Measurements from ENCODE around the gene MAP4.
"Not testable (repeated sequence)": the region's sequence is repeated elsewhere in the genome, so short reads cannot be mapped to it uniquely, and the experiment has no call there.

The MAP4 gene

DNA sequence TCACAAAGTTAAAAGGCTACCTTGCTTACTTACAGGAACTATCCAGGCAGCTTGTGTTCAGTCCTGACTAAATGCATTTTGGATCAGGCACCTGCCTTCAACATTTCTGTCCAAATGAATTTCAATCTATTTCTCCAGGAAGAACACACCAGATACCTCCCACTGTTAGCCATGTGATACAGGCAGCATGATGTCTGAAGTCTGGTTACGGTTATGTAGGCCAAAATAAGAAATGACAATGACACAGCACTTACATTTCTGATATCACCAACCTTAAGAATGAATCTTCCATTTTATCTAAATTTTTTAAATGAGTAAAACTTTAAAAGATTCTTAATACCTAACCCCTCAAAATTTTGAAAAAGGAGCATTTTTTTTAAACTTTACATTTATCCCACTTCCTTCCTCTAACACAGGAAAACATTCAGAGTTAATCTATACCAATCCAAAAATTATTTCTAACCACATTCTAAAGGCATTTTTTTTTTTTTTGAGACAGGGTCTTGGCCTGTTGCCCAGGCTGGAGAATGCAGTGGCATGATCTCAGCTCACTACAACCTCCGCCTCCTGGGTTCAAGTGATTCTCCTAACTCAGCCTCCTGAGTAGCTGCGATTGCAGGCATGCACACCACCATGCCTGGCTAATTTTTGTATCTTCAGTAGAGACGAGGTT lies at the start of gene MAP4:
Gene MAP4, minus strand, starts transcription at position 116 of the 673 bp plus-strand sequence. CDS start 17,556 bp downstream, outside the sequence.
- DNase-seq = peak; percentile 13

- DNase-seq = no peak
These were observed 48.8 kb upstream of the MAP4 start for GRCh38 chr3:48065035-48065434.

GRCh38 chr3:48064292-48064829 lies 48.1 kb upstream of the MAP4 start:
- DNase-seq = no peak

DNA sequence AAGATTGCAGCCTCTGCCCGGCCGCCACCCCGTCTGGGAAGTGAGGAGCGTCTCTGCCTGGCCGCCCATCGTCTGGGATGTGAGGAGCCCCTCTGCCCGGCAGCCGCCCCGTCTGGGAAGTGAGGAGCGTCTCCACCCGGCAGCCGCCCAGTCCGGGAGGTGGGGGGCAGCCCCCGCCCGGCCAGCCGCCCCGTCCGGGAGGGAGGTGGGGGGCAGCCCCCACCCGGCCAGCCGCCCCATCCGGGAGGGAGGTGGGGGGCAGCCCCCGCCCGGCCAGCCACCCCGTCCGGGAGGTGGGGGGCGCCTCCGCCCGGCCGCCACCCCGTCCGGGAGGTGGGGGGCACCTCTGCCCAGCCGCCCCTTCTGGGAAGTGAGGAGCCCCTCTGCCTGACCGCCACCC lies 45.4 kb upstream of the MAP4 start:
- not testable (repeated sequence) for DNase-seq

DNA sequence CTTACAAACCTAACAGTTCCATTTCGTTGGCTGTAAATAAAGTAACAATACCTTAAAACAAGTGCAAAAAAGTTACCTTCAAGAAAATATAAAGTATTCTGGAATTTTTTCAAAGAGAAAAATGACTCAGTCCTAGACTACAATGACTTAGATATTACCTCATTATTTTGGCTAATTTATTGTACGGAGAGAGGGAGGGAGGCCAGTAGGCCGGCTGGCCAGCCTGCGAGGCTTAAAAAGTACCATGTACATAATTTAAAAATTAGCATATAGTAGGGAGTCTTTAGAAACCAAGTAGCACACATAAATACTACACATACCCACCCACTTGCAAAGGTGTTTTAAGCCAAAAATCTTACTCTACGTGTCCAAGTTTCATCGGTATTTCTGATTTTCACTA lies 41.9 kb upstream of the MAP4 start:
- no peak for DNase-seq

DNA sequence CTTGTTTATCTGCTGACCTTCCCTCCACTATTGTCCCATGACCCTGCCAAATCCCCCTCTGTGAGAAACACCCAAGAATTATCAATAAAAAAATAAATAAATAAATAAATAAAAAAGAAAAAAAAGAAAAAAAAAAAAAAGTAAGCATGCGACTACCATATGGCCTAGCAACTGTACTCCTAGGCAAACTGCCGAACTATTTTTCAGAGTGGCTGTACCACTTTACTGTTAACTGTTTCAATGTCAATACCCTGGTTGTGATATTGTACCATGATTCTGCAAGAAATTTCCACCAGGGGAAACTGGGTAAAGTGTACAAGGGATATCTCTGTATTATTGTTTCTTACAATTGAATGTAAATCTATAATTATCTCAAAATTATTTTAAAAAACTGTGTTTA lies 41.3 kb upstream of the MAP4 start:
- no peak for DNase-seq

DNA sequence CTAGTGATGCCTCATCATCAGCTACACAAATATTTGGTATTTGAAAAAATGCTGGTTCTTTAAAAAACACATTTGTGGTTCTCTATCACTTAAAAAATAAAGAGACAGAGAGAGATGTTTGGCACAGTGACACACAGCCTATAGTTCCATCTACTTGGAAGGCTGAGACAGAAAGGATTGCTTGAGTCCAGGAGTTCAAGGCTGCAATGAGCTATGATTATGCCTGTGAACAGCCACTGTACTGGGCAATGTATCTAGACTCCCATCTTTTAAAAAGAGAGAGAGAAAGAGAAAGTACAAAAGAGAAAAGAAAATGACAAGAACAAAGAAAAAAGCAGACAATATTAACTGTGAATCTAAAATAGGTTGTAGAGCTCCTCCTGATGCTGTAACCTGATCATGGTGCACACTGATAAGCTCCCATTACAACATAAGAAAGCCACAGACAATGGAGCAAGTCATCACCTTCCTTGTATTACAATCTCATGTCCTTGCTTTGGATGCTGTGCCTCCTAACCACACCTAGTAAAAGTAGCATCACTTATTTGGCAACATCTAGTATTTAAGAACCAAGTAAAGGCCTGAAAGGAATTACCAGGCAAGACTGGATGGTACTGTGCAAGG lies 31.7 kb upstream of the MAP4 start:
- peak; percentile 28 for DNase-seq

GRCh38 chr3:48042071-48042760 lies 26.0 kb upstream of the MAP4 start:
- DNase-seq = no peak

DNA sequence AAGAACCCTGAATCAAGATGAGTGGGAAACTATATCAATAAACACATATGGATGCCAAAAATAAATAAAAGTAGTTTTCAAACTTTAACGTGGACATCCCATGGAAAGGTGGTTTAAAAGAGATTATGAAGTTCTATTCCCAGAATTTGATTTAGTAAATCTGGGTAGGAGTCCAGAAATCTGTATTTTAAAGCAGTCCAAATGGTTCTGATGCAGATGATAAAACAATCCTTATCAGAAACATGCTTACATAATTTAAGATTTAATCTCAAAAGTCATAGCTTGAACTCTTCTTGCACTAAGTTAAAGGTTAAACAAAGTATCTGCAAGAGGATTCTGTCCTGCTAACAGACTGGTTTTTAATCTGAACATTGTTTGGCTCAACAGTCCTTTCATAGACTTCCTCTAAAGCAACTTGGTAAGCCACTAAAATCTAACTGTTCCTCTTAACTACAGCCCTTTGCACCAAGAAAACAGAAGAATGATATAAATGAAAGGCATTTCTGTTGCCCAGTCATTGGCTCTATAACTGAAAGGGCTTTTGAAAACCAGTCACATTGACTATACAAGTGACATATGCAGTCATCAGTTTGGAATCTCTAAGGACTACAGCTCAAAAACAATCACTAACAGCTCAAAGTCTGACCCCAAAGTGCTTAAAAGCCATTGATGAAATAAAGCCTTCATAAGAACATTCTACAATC lies 23.4 kb upstream of the MAP4 start:
- no peak for DNase-seq

DNA sequence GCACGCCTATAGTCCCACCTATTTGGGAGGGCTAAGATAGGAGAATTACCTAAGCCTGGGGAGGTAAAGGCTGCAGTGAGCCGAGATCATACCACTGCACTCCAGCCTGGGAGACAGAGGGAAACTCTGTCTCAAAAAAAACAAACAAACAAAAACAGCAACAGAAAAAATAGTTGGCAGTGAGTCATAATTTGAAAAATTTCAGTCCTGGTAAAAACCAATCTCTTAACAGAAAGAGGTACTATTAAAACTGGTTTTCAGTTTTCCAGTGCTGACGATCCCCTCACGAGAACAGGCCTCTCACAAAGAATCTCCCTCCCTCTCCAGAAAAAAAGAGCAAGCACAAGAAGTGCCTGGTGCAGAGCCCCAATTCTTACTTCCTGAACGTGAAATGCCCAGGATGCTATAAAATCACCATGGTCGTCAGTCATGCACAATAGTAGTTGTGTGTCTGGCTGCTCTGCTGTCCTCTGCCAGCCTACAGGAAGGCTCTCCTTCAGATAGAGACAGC lies 22.8 kb upstream of the MAP4 start:
- no peak for DNase-seq

GRCh38 chr3:48034000-48034516 lies 17.8 kb upstream of the MAP4 start:
- DNase-seq = peak; percentile 89

DNA sequence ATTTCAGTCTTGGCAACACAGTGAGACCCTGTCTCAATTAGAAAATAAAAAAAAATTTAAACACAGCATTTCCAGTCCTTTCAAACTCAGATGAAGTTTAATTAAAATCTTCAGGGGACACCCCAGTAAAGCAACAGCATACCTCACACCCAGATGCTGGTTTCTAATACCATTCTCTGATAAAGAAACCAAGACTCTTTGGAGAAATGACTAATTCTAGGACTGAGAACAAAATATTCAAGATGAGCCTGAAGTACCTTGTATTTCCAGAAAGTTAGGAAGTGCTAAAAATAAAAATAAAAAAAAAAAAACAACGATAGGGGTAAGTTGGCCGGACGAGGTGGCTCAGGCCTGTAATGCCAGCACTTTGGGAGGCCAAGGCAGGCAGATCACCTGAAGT lies 14.0 kb upstream of the MAP4 start:
- DNase-seq = no peak

DNA sequence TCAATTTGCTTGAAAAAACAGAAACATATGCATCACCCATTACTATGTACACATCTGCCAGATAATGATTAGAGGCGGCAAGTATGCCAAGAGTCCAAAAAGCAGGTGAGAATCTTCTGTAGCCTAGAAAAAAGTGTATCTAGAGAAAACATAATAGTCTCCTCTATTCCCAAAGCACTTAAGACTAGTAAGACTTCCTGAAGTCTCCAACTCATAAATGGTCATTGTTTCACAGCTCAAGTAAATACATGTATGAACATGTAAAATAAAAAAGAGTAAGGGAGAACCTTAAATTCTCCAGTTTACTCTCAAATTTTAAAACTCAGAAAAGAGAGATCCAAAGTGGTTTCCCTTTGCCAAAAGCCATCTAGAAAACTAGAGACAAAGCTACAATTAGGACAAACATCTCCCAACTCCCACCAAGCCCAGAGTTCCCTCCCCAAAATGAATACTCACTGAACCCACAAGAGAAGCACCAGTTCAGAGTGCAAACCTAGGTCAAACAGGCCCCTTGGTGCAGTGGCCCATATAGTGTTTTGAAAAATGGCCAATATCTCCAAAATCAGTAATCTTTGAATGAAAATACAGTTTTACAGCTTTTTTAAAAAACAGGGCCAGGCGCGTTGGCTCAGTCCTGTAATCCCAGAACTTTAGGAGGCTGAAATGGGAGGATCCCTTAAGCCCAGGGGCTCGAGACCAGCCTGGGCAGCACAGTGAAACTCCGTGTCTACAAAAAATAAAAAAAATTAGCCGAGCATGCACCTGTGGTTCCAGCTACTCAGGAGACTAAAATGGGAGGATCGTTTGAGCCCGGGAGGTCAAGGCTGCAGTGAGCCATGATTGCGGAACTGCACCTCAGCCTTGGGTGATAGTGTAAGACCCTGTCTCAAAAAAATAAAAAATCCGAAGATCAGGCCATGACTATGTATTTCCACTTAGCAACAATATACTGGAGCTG lies 11.0 kb upstream of the MAP4 start:
- DNase-seq = no peak

DNA sequence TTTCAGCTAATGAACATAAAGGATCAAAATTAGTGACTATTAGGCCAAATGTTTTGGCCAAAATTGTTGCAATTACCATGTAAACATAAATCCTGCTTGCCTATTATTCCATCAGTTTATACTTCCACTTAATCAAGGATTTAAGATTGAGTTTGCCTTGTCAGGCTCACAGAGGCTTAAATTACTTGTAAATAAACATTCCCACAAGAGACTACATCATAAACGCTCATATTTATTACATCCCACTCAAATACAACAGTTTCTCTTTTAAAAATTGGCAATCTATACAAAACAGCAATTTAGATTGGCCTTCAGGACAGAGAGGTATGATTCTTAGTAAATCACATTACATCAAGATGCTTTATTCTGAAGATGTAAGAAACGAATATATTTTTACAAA lies 9.9 kb upstream of the MAP4 start:
- no peak for DNase-seq

DNA sequence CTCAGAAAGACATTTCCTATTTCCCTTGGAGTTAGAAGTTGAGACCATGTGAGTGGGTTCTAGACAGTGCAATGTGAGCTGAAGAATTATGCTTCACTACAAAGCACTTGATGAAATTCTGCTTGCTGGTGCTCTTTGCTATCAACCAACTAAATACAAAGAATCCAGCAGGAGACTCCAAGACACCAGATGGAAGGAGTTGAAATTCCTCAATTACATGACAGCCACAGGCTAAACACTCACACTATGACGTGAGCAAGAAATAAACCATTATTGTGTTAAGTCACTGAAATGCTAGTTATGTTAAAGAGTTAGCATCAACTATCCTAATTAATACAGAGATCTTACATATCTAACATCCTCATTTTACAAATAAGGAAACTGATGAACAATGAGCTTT lies 8.2 kb upstream of the MAP4 start:
- no peak for DNase-seq

GRCh38 chr3:48023377-48023776 lies 7.2 kb upstream of the MAP4 start:
- no peak for DNase-seq

DNA sequence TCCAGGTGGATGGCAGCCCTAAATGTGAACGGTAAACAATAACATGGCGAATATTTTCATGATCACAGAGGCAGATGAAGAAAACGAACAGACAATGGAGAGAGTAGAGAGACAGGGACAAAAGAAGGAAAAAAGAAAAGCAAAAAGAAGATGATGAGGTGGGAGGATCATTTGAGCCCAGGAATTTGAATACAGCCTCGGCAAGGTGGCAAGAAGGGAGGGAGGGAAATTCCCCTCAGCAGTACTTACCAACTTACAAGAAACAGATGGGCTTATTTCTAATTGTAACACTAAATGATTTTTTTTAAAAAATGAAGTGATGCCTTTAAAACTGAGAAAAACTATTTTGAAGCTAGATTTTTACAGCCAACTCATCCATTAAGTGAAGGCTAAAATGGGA lies 6.0 kb upstream of the MAP4 start:
- DNase-seq = no peak

DNA sequence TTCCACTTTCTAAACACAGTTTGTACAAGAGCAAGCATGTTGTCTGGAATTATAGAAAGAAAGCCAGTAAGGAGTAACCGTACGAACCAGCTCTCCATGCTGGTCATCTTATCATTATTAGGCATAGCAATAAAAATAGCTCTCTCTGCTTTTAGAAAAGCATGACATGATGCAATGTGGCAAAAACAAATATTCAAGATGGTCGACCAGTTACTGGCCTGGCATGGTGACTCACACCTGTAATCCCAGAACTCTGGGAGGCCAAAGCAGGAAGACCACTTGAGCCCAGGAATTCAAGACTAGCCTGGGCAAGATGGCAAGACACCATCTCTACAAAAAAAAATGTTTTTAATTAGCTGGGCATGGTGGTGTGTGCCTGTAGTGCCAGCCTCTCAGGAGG lies 2.6 kb upstream of the MAP4 start:
- DNase-seq = peak; percentile 29

GRCh38 chr3:48015431-48016180 lies 610 bp downstream of the MAP4 start:
- DNase-seq = no peak

DNA sequence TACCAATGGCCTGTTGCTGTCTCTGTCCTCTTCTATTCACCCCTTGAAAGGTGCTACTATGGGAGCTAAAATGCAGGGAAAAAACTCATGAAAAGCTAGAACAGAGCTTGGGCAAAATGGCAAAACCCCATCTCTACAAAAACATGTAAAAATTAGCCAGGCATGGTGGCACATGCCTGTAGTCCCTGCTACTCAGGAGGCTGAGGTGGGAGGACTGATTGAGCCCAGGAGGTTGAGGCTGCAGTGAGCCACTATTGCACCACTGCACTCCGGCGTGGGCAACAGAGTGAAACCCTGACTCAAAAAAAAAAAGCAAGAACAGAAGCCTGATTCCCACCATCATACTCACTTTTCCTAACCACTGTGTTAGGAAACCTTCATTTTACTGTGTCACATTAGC lies 1.9 kb downstream of the MAP4 start:
- no peak for DNase-seq
